Mesenchymal stem cell (in vitro differentiated cells and primary cell): Measurements from ENCODE around the gene JAKMIP1.

Experiments used
- DNase-seq: peaks from one replicate; pipeline ENCODE4 v3.0.0-alpha.2; 2013
- H2AFZ ChIP-seq: one replicate; pipeline ENCODE4 v1.6.1; 2013; ENCODE audit warnings: low read depth, mild to moderate bottlenecking, control low read depth, inconsistent platforms, low read length, moderate library complexity
- H2AK5ac ChIP-seq: 2 replicates; pipeline ENCODE4 v1.6.1; 2013; ENCODE audit warnings: low read length, moderate library complexity, mild to moderate bottlenecking, inconsistent platforms; ENCODE audit not compliant: severe bottlenecking
- H2BK120ac ChIP-seq: one replicate; pipeline ENCODE4 v1.6.1; 2013; ENCODE audit warnings: low read depth, mild to moderate bottlenecking, inconsistent platforms, low read length, moderate library complexity
- H2BK12ac ChIP-seq, 2 experiments: one replicate each; pipeline ENCODE4 v1.6.1; 2013; ENCODE audit warnings: inconsistent platforms in 2 of 2, low read length in 2 of 2, mild to moderate bottlenecking in 2 of 2, moderate library complexity in 2 of 2, control low read depth in 1 of 2
- H2BK15ac ChIP-seq: one replicate; pipeline ENCODE4 v1.6.1; 2013; ENCODE audit warnings: mild to moderate bottlenecking, low read depth, inconsistent platforms; ENCODE audit not compliant: poor library complexity, severe bottlenecking
- H2BK5ac ChIP-seq: 2 replicates; pipeline ENCODE4 v1.6.1; 2013; ENCODE audit warnings: low read depth, mild to moderate bottlenecking, low read length, control low read depth, inconsistent platforms; ENCODE audit not compliant: poor library complexity, severe bottlenecking
- H3K14ac ChIP-seq, 2 experiments: one replicate each; pipeline ENCODE4 v1.6.1; 2013; ENCODE audit warnings: inconsistent platforms in 2 of 2, low read length in 2 of 2, control low read depth in 1 of 2, mild to moderate bottlenecking in 1 of 2, moderate library complexity in 1 of 2
- H3K18ac ChIP-seq, 2 experiments: one replicate each; pipeline ENCODE4 v1.6.1; 2013; ENCODE audit warnings: inconsistent platforms in 2 of 2, low read length in 2 of 2, control low read depth in 1 of 2, low read depth in 1 of 2, mild to moderate bottlenecking in 1 of 2
- H3K23ac ChIP-seq, 2 experiments: one replicate each; pipeline ENCODE4 v1.6.1; 2013; ENCODE audit warnings: inconsistent platforms in 2 of 2, low read length in 2 of 2, mild to moderate bottlenecking in 2 of 2, moderate library complexity in 2 of 2, control low read depth in 1 of 2
- H3K27ac ChIP-seq: 2 replicates; pipeline ENCODE4 v1.5.1; 2013; ENCODE audit warnings: mild to moderate bottlenecking, moderate library complexity, low read length, control low read depth, inconsistent platforms; ENCODE audit not compliant: poor library complexity, severe bottlenecking
- H3K27me3 ChIP-seq, 2 experiments: 2 replicates each; pipeline versions ENCODE4 v1.6.1 to v1.7.0; 2013; ENCODE audit warnings: low read length in 2 of 2, mild to moderate bottlenecking in 2 of 2, moderate library complexity in 2 of 2, control low read depth in 1 of 2, inconsistent platforms in 1 of 2; ENCODE audit not compliant: control insufficient read depth in 1 of 2, insufficient read depth in 1 of 2
- H3K36me3 ChIP-seq, 2 experiments: 2 replicates each; pipeline versions ENCODE4 v1.6.1 to v1.7.0; 2013; ENCODE audit warnings: low read length in 2 of 2, control low read depth in 1 of 2, inconsistent platforms in 1 of 2, low read depth in 1 of 2, mild to moderate bottlenecking in 1 of 2; ENCODE audit not compliant: insufficient read depth in 2 of 2, control insufficient read depth in 1 of 2
- H3K4ac ChIP-seq, 2 experiments: one replicate each; pipeline ENCODE4 v1.6.1; 2013; ENCODE audit warnings: inconsistent platforms in 2 of 2, low read length in 2 of 2, mild to moderate bottlenecking in 2 of 2, moderate library complexity in 2 of 2, control low read depth in 1 of 2, low read depth in 1 of 2
- H3K4me1 ChIP-seq: 2 replicates; pipeline ENCODE4 v1.6.1; 2013; ENCODE audit warnings: low read depth, low read length, control low read depth; ENCODE audit not compliant: control insufficient read depth, insufficient read depth
- H3K4me2 ChIP-seq: 2 replicates; pipeline ENCODE4 v1.6.1; 2013; ENCODE audit warnings: low read length, mild to moderate bottlenecking, inconsistent platforms; ENCODE audit not compliant: poor library complexity, severe bottlenecking
- H3K4me3 ChIP-seq, 2 experiments: 2 replicates each; pipeline versions ENCODE4 v1.5.1 to v1.7.0; 2013; ENCODE audit warnings: low read length in 2 of 2, mild to moderate bottlenecking in 2 of 2, control low read depth in 1 of 2, low read depth in 1 of 2; ENCODE audit not compliant: insufficient read depth in 1 of 2
- H3K79me1 ChIP-seq: replicated peaks from 2 replicates; pipeline ENCODE4 v1.6.1; 2013; ENCODE audit warnings: mild to moderate bottlenecking, control low read depth, low read length, inconsistent platforms; ENCODE audit not compliant: poor library complexity, severe bottlenecking
- H3K9ac ChIP-seq: 2 replicates; pipeline ENCODE4 v1.7.0; 2013; ENCODE audit warnings: mild to moderate bottlenecking, low read length, moderate library complexity
- H3K9me3 ChIP-seq: 2 replicates; pipeline ENCODE4 v1.7.0; 2013; ENCODE audit warnings: mild to moderate bottlenecking, low read length; ENCODE audit not compliant: control insufficient read depth
- H4K8ac ChIP-seq: one replicate; pipeline ENCODE4 v1.6.1; 2013; ENCODE audit warnings: inconsistent platforms, mild to moderate bottlenecking, low read length, moderate library complexity
- H4K91ac ChIP-seq: one replicate; pipeline ENCODE4 v1.6.1; 2013; ENCODE audit warnings: mild to moderate bottlenecking, low read length, inconsistent platforms
- WGBS: methylation state at CpG from one replicate; pipeline ENCODE4 v1.1.7; 2013; ENCODE audit warnings: mixed read lengths; 5-methylcytosine and 5-hydroxymethylcytosine counted together

JAKMIP1 gene

GRCh38 chr4:6239968-6240367 lies 39.6 kb upstream of the JAKMIP1 start:
- Histone ChIP-seq H3K9ac (no peak overlapping the region), H3K27me3 (peaks cover 8 to 64% of the 10 kb centered on the region in 2 experiments), H3K14ac (no peak overlapping the region), H2BK120ac (no peak overlapping the region), H2AK5ac (no peak overlapping the region), H3K27ac (no peak overlapping the region), H2AFZ (no peak overlapping the region), H2BK5ac (no peak overlapping the region), H3K9me3 (peaks cover 14% of the 10 kb centered on the region), H3K36me3 (no peaks in the 10 kb centered on the region), H3K79me1 (no peaks in the 10 kb centered on the region), H3K4me1 (no peaks in the 10 kb centered on the region), H2BK15ac (no peak overlapping the region), H4K8ac (no peak overlapping the region), H3K4me2 (no peak overlapping the region), H3K4ac (no peak overlapping the region), H3K4me3 (no peak overlapping the region), H3K18ac (no peak overlapping the region), H4K91ac (no peak overlapping the region), H3K23ac (no peak overlapping the region), H2BK12ac (no peak overlapping the region)
- DNase-seq = no peak
- 82% methylated on average over 11 of the region's 11 CpGs for WGBS

GRCh38 chr4:6239486-6239885 lies 39.1 kb upstream of the JAKMIP1 start:
- peaks cover 11 to 64% of the 10 kb centered on the region in 2 experiments for H3K27me3 ChIP-seq
- H2BK5ac ChIP-seq = no peak overlapping the region
- no peak overlapping the region for H2BK120ac ChIP-seq
- H4K91ac ChIP-seq = no peak overlapping the region
- H3K4me2 ChIP-seq = no peak overlapping the region
- no peak overlapping the region for H3K27ac ChIP-seq
- no peak overlapping the region for H4K8ac ChIP-seq
- H2AK5ac ChIP-seq = no peak overlapping the region
- H3K4me1 ChIP-seq = no peaks in the 10 kb centered on the region
- peaks cover 9% of the 10 kb centered on the region for H3K9me3 ChIP-seq
- H3K14ac ChIP-seq = no peak overlapping the region
- H3K36me3 ChIP-seq = no peaks in the 10 kb centered on the region
- H3K4me3 ChIP-seq = no peak overlapping the region
- no peak overlapping the region for H3K9ac ChIP-seq
- no peak overlapping the region for H2AFZ ChIP-seq
- no peak overlapping the region for H3K23ac ChIP-seq
- H3K79me1 ChIP-seq = no peaks in the 10 kb centered on the region
- no peak overlapping the region for H2BK15ac ChIP-seq
- WGBS = 83% methylated on average over 8 of the region's 8 CpGs
- no peak overlapping the region for H3K4ac ChIP-seq
- no peak overlapping the region for H2BK12ac ChIP-seq
- H3K18ac ChIP-seq = no peak overlapping the region
- no peak for DNase-seq

GRCh38 chr4:6236816-6237390 lies 36.6 kb upstream of the JAKMIP1 start:
- H4K91ac ChIP-seq = no peak overlapping the region
- H3K18ac ChIP-seq = no peak overlapping the region
- no peak overlapping the region for H2BK120ac ChIP-seq
- WGBS = 77% methylated on average over 11 of the region's 12 CpGs
- no peak for DNase-seq
- no peak overlapping the region for H2BK15ac ChIP-seq
- no peak overlapping the region for H4K8ac ChIP-seq
- H3K4me2 ChIP-seq = no peak overlapping the region
- H2BK12ac ChIP-seq = no peak overlapping the region
- H3K9ac ChIP-seq = no peak overlapping the region
- no peak overlapping the region for H2AFZ ChIP-seq
- no peak overlapping the region for H3K23ac ChIP-seq
- H3K79me1 ChIP-seq = no peaks in the 10 kb centered on the region
- no peak overlapping the region for H3K14ac ChIP-seq
- no peak overlapping the region for H2BK5ac ChIP-seq
- H3K4ac ChIP-seq = no peak overlapping the region
- H3K27ac ChIP-seq = no peak overlapping the region
- H3K36me3 ChIP-seq = no peaks in the 10 kb centered on the region
- H3K4me3 ChIP-seq = no peak overlapping the region
- no peaks in the 10 kb centered on the region for H3K4me1 ChIP-seq
- H3K27me3 ChIP-seq = peaks cover 9 to 52% of the 10 kb centered on the region in 2 experiments
- no peak overlapping the region for H2AK5ac ChIP-seq
- no peaks in the 10 kb centered on the region for H3K9me3 ChIP-seq

- H2BK12ac ChIP-seq = no peak overlapping the region
- no peak overlapping the region for H2BK15ac ChIP-seq
- no peaks in the 10 kb centered on the region for H3K4me1 ChIP-seq
- H3K23ac ChIP-seq = no peak overlapping the region
- no peaks in the 10 kb centered on the region for H3K79me1 ChIP-seq
- no peak overlapping the region for H3K4me3 ChIP-seq
- no peak overlapping the region for H3K27ac ChIP-seq
- H3K18ac ChIP-seq = no peak overlapping the region
- no peaks in the 10 kb centered on the region for H3K36me3 ChIP-seq
- no peak overlapping the region for H2AK5ac ChIP-seq
- H3K4ac ChIP-seq = no peak overlapping the region
- peaks cover 9 to 50% of the 10 kb centered on the region in 2 experiments for H3K27me3 ChIP-seq
- no peak overlapping the region for H2BK5ac ChIP-seq
- no peaks in the 10 kb centered on the region for H3K9me3 ChIP-seq
- no peak overlapping the region for H2BK120ac ChIP-seq
- no peak for DNase-seq
- no peak overlapping the region for H2AFZ ChIP-seq
- WGBS = 85% methylated on average over 16 of the region's 17 CpGs
- H3K14ac ChIP-seq = no peak overlapping the region
- H3K9ac ChIP-seq = no peak overlapping the region
- H3K4me2 ChIP-seq = no peak overlapping the region
- H4K91ac ChIP-seq = no peak overlapping the region
- H4K8ac ChIP-seq = no peak overlapping the region
Measured at GRCh38 chr4:6235901-6236640, 35.7 kb upstream of the JAKMIP1 start.
